ENCODE measurements around the gene CDH20. TPM values are rescaled to one million over a fixed set of nuclear protein-coding genes. Genes with fewer than 3 reads are reported as not detected.

The CDH20 gene
- total and polyA plus RNA-seq, 2 of the 13 experiments (the other 11 are each of a cell fraction or from before 2014, with no cell fraction given): not detected

GRCh38 chr18:61545281-61546245, 212.3 kb downstream of the CDH20 start:
- H3K9ac ChIP-seq (ENCODE audit: insufficient read depth, low read depth, low read length): no peak overlapping the region
- H3K4me1 ChIP-seq (ENCODE audit: insufficient read depth, low read length): no peaks in the 10 kb centered on the region
- intact Hi-C loops (cut with micrococcal nuclease; ENCODE audit: unreplicated experiment): no loop called here
- BruUV-seq (replicated peaks): no TSS peak
- in situ Hi-C loops (cut with HindIII; ENCODE audit: extremely low pct_ligation_motif_present, low pct_unique_long_range_greater_than_20kb): no loop called here
- H3K9me3 ChIP-seq (ENCODE audit: low read length): no peaks in the 10 kb centered on the region
- no peak overlapping the region for H3K4me2 ChIP-seq (ENCODE audit: low read depth, low read length)
- H4K20me1 ChIP-seq (ENCODE audit: insufficient read depth, low read length): no peaks in the 10 kb centered on the region
- ChIA-PET POLR2A (no interaction called here), CTCF (ENCODE audit: low intra/inter-chr PET ratio, low total read pairs) (no interaction called here)
- 29% methylated on average over 9 of the region's 9 CpGs for WGBS (ENCODE audit: low lambda C conversion rate)
- no peaks in the 10 kb centered on the region for H3K36me3 ChIP-seq (replicated peaks in 1 of 2; ENCODE audit: control insufficient read depth in 1 of 2, insufficient read depth in 2 of 2, low read length in 2 of 2)
- DNase-seq (ENCODE audit: low spot score): no peak
- ATAC-seq: no peak
- no peak overlapping the region for H3K4me3 ChIP-seq (replicated peaks in 1 of 3; ENCODE audit: insufficient read depth in 1 of 3, low read depth in 2 of 3, low read length in 3 of 3)
- H3K27me3 ChIP-seq (ENCODE audit: control insufficient read depth in 1 of 2, insufficient read depth in 2 of 2, low read length in 2 of 2): no peaks in the 10 kb centered on the region; a peak in 1 of 5 replicates
- H3K27ac ChIP-seq (ENCODE audit: extremely low read length, insufficient read depth, low read length): no peak overlapping the region
- no peak overlapping the region for H2AFZ ChIP-seq (ENCODE audit: low read length)
- no peaks in the 10 kb centered on the region for H3K79me2 ChIP-seq (ENCODE audit: insufficient read depth, low read length)
- no peak for FAIRE-seq
- TF ChIP-seq FOXK2 (IDR thresholded peaks at IDR 0.05) (no peak), PHF8 (CRISPR knock-in tag; IDR thresholded peaks at IDR 0.05) (no peak), ZNF253 (CRISPR knock-in tag; IDR thresholded peaks at IDR 0.05; ENCODE audit: borderline replicate concordance) (no peak), ZNF629 (CRISPR knock-in tag; conservative IDR thresholded peaks at IDR 0.05) (no peak), ZNF234 (CRISPR knock-in tag; conservative IDR thresholded peaks at IDR 0.05) (no peak), ZBTB49 (CRISPR knock-in tag; IDR thresholded peaks at IDR 0.05; ENCODE audit: borderline replicate concordance) (no peak), ZBTB20 (CRISPR knock-in tag; IDR thresholded peaks at IDR 0.05; ENCODE audit: borderline replicate concordance, low read depth) (no peak), ZNF430 (CRISPR knock-in tag; IDR thresholded peaks at IDR 0.05) (no peak), ZBTB2 (CRISPR knock-in tag; IDR thresholded peaks at IDR 0.05; ENCODE audit: low read depth) (no peak), MAFK (conservative IDR thresholded peaks at IDR 0.05 in 1 of 2, IDR thresholded peaks at IDR 0.05 in 1 of 2; ENCODE audit: low read length in 2 of 2) (no peak), FUBP1 (CRISPR knock-in tag; IDR thresholded peaks at IDR 0.05; ENCODE audit: borderline replicate concordance) (no peak), ZFP82 (CRISPR knock-in tag; IDR thresholded peaks at IDR 0.05; ENCODE audit: borderline replicate concordance) (no peak), HDAC2 (CRISPR knock-in tag; IDR thresholded peaks at IDR 0.05) (no peak), SNAPC2 (CRISPR knock-in tag; IDR thresholded peaks at IDR 0.05) (no peak), ZNF558 (CRISPR knock-in tag; IDR thresholded peaks at IDR 0.05; ENCODE audit: borderline replicate concordance) (no peak), ZSCAN22 (CRISPR knock-in tag; IDR thresholded peaks at IDR 0.05) (no peak), FOXA1 (IDR thresholded peaks at IDR 0.05) (no peak), FOXA1 (CRISPR knock-in tag; IDR thresholded peaks at IDR 0.05) (no peak)
